SK-N-DZ (cell line): ENCODE data around the gene GRID1.
"Not testable (repeated sequence)": the region's sequence is repeated elsewhere in the genome, so short reads cannot be mapped to it uniquely, and the experiment has no call there.

Source experiments
- DNase-seq: peaks from one replicate; pipeline ENCODE4 v3.0.0-alpha.2; 2015; ENCODE audit warnings: low spot score

The GRID1 gene

DNA sequence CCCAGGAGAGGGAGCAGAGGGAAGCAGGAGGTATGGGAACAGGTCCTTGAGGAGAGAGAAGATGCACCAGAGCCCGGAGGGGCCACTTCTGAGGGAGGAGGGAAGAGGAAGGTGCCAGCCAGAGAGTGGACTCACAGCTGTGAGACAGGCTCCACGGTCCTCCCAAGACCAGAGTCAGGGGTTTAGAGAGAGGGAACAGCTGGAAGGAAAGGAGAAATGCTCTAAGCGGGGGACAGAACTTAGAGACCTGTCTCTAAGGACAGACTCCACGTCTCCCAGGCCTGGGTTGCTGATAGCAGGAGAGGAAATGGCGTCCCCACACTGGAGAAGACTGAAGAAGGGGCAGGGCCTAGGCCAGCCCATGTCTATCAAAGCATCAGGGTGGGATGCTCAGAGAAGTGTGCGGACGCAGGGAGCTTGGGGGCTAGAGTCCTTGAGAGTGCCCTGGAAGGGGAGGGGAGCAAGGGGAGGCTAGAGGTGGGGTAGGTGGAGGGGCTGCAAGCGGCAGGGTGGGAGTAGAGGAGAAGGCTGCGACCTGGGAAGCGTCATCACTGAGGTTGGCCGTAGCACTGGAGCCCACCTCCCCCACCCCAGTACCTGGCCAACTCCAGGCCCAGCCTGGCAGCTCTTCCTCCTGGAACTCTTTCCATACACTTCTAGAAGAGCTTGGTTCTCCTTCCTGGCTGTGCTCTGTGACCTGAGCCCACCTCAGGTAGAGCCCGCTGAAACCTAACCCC, 25.6 kb upstream of the GRID1 start:
- DNase-seq, result no peak

DNA sequence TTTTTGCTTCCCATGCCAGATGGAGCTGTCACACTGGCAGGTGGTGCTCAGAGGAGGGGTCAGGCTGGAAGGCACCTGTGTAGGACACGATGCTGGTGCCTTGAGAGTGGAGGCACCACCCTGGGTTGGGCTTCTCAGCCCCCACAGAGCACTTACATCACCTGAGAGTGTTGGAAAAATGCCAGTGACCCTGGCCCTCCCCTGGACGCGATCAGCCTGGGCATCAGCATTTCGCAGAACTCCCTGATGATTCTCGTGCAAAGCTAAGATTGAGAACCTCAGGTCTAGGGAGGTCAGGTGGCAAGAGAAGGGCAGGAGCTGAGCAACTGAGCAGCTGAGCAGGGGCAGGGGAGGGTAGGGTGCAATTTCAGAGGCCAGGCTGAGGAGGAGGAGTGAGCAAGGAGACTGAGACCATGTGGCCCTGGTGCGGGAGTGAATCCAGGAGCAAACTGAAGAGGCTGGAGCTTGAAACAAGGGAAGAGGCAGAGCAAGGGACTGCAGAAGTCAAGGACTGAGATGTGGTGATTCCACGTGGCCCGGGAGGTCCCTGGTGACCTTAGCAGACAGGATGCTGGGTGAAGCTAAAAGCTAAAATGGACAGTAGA, 24.7 kb upstream of the GRID1 start:
- DNase-seq, result no peak

DNA sequence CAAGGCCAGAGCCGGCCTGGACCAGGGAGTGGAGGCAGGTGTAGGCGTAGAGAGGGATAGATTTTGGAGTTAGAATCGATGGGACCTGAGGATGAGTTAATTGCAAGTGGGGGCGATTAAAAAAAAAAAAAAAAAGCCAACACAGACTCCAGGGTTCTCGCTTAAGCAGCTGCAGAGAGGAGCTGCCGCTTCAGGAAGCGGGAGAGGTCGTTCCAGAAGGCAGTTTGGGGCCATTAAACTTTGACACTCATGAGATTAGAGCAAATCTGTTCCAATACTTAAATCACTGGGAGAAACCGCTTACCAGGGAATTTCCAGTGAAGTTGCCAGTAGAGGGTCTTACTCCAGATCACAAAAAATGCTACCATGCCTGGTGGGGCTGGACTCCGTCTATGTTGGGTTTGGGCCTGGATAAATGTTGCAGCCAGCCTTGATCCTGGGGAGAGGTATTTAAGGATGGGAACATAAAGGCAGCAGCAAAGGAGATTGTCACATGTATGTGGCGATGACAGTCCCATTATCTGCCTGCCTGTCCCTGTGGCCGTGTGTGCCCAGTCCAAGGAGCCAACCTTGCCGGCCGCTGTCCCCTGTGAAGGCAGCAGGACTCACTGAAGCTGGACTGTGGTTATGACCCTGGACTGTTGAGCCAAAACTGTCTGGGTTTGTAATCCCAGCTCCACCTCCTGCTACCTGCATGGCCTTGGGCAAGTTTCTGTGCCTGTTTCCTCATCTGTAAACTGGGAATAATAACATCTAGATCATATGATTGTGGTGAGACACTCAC, 23.9 kb upstream of the GRID1 start:
- no peak for DNase-seq

DNA sequence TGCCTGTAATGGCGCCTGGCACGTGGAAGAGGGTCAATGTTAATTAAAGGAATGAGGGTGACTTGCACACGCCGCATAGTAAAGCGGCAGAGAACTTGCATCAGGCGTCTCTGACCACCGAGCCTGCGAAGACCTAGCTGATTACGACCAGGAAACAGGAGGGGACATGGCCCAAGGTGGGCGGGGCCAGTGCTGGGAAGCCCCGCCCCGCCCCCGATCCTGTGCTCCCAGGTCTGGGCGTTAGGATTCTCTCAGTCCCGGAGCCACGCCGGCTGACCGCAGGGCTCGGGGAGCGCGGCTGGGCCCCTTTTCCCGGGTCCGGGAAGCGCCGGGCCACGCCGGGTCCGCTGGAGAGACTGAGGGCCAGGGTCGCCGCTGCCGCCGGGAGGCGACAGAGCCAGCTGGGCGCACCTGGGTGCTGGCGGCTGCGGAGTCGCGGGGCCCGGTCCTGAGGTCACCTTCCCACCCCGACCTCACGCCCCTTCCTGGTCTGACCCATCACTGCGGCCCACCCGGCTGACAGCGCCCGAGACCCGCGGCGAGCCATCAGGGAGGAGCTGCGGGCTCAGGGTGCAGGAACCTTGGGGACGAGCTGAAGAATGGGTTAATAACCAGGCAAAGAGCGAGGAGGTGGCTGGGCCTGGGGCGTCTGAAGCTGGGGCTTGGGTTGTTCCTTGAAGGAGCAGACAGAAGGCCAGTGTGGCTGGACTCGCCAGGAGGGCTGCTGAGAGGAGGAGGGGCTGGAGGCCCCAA, 23.0 kb upstream of the GRID1 start:
- DNase-seq, result no peak

DNA sequence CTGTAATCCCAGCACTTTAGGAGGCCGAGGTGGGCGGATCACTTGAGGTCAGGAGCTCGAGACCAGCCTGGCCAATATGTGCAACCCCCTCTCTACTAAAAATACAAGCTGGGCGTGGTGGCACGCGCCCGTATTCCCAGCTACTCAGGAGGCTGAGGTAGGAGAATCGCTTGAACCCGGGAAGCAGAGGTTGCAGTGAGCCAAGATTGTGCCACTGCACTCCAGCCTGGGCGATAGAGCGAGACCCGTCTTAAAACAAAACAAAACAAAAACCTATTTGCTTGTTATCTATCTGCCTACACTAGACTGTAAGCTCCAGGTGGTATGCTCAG, 22.5 kb upstream of the GRID1 start:
- not testable (repeated sequence) for DNase-seq

DNA sequence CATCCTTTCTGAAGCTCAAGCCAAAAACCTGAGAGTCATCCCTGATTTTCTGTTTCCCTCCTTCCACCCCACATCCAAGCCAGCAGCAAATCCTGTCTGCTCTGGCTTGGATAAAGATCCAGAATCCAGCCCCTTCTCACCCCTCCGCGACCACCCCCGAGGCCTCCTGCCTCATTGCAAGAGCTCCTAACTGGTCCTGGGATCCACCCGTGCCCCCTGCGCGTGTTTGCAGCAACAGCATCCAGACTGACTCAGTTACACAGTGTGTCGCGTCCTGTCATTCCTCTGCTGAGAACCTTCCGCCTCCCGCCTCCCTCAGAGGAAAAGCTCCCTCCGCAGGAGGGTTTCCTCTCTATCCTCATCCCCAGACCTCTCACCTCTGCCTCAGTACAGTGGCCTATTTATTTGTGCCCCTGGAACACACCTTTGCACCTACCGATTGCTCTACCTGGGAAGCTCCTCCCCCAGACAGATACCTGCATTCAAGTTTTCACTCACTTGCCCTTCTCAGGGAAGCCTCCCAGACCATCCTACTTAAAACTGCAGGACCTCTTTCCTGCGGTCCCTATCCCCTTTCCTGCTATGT, 21.6 kb upstream of the GRID1 start:
- DNase-seq, result no peak

DNA sequence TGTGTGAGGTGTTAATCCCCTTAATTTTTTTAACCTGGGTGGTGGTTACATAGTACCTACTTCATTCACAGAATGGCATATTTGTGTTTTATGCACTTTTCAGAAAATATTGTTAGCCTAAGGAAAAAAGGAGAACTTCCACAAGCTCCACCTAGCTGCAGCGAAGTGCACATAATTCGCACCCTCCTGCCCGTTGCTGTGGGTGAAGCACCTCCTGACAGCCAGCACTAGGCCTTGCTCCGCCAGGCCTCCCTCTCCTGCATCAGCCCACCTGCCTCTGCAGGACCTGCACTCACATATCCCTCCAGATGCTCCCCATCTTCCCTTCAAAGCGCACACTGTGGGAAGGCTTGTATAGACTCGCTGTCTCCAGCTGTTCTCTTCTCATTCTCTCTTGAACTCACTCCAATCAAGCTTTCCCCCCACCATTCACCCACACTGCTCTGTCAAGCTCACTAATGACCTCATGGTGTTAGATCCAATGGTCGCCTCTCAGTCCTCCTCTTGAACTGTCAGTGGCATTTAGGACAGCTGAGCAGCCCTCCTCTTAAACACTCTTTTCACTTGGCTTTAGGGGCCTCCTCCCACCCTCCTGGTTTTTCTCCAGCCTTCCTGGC, 20.7 kb upstream of the GRID1 start:
- DNase-seq, result no peak

DNA sequence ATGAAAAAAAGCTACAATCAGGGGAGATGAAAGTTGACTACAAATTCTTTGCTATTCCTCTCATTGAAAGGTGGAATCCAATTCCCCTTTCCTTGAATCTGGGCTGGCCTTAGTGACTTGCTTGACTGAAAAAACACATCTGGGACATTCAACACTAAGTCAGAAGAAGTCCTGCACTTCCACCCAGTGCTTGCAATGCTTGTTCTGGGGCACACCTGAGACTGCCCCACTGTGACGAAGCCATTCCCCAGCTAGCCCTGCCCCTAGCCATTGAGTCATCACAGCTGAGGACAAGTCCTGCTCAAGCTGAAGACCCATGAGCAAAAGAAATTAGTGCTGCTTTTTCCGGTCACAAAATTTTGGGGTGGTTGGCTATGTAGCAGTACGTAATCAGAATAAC, 19.2 kb upstream of the GRID1 start:
- DNase-seq, result no peak

DNA sequence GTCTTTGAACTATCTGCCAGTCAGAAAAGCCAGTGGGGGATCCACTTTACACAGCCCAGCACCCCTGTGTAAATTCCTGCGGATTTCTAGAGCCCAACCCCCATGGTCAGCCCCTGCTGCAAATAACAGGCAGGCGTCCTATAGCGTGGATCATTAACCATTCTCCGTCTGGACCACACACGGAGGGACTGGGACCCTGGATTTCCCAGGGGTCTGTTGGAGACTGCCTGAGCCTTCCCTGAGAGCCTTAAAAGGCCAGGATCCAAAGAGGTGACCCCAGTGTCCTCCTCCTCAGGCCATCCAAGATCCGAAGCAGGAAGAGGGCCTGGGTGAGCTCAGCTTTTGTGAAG, 11.2 kb upstream of the GRID1 start:
- DNase-seq, result no peak

DNA sequence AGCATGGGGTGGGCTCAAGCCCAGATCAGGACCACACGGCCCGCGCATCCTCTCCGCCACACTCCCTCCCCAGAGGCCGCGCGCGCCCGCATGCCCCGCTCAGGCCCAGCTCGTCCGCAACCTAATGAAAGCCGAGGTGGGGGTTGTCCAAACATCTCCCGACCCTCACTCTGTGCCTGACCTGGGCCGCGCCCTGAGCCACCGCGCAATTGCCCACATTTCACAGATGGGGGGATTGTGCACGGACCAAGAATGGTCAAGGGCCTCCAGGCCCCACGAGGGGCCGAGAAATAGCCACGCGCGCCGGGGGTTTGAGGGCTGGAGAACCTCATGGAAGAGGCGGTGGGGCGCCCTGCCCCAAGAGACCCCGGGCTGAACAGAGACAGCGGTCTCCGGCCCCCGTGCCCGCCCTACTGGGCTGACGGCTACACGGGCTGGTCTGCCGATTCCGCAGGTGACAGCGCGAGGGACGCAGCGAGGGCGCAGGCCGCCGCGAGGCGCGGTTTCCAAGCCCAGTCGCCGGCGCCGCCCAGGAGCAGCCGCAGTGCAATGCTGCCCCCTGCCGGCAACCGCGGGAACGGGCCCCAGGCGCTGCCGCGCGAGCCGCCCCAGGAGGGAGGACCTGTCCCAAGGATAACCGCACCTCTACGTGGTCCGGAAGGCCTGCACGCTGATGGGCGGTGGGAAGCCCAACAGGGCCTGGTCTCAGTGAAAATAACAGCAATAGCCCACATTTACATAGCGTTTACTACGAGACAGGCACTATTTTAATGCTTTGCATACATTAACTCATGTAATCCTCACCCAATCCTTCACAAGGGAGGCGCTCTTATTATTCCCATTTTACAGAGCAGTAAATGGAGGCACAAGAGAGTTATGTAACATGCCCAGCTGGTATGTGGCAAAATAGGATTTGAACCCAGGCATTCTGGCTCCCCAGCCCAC, 10.5 kb upstream of the GRID1 start:
- DNase-seq, result peak; percentile 69

DNA sequence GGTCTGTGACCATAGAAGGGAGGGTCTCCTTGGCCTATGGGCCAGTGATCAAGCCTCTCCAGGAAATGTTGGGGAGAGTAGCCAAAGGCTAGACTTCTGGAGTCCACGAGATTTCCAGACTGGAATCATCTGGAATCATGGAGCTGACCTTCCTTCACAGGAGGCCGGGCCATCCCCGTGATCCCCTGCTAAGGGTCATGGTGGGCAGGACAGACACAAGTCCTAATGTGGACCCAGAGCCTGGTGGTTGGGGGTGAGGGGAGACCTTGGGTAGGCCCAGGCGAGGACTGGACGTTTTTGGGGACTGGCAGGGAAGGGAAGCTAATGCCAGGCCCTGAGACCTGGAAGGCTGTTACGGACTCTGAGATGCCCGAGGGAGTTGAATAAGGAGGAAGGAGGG, 9.8 kb upstream of the GRID1 start:
- no peak for DNase-seq

DNA sequence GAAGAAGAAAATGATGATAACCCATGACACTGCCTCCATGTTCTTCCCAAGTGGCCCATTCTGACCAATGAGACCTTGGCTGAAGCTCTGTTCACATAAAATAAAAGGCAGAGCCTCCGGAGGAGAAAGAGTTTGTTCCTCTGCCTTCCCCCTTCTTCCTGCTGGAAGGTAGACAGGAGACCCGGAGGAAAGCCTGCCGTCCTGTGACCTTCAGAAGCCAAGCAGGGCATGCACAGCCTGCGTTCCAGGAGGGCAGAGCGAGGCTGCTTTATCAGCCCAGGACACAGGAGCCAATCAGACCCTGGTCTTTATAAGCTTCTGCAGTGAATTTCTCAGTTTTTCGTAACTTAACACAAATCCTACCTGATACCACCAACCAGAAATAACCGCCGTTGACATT, 8.6 kb upstream of the GRID1 start:
- DNase-seq, result no peak

DNA sequence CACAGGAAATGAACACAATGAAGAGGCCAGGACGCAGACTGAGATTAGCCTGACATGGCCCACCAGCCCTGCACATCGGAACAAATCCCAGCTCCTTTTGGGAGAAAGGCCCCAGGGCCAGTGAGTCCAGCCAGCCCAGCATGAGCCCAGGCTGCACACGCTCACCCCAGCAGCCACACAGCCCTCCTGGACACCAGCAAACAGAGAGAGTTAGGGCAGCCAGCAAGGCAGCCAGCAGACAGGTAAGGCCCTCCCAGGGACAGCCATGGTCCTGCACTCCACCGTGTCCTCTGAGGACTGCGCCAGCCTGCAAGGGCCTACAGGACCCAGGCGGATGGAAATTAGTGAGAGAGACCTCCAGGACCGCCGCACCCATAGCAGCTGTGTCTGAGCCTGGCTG, 8.1 kb upstream of the GRID1 start:
- no peak for DNase-seq

DNA sequence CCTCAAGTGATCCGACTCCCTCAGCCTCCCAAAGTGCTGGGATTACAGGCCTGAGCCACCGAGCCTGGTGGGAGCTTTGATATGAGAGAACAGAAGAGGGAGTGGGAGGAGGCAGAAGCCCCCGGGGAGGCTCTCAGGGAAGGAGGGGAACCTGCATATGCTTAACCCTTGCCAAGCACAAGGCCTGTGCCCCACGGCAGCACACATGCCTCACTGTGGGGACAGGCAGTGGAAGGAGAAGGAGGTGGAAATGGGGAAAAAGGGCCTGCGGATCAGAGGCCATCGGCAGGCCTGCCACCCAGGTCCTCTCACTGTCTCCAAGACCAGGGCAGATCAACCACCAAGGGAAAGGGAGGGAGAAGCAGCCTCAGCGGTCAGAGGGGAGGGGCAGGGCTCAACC, 7.2 kb upstream of the GRID1 start:
- DNase-seq, result no peak

DNA sequence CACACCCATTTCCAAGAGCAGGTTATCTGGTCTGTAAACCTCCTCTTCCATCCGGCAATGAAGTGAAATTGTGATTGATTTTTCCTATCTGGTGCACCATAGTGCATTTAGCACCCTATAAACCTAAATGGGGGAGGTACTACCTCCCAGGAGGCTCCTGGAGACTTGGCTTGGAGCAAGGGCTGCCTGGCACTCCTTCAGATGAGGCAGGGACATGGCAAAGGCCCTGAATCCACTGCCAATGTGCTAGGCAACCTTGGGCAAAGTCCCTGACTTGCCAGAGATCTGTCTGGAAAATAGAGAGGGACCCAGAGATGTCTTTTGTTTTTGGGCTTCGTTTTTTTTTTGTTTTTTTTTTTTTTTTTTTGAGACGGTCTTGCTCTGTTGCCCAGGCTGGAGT, 6.7 kb upstream of the GRID1 start:
- DNase-seq, result no peak

DNA sequence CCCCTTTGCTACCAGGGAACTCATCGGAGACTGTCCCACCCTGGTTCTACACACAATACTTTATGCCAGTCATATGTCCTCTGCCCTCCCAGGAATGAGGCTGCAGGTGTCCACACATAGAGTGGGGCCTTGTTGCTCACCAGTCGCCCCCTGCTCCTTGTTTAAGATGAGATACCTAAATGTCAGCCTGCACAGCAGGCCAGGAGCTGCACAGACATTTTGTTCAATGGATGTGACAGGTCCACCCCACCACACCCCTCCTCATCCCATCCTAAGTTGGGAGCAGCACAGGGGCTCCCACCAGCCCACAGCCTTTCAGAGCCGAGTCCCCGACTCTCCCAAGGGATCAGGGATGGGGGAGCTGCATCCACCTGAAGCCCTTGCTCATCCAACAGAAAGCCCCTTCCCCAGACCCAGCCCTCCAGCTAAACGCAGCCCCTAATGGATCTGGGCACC, 6.2 kb upstream of the GRID1 start:
- no peak for DNase-seq

DNA sequence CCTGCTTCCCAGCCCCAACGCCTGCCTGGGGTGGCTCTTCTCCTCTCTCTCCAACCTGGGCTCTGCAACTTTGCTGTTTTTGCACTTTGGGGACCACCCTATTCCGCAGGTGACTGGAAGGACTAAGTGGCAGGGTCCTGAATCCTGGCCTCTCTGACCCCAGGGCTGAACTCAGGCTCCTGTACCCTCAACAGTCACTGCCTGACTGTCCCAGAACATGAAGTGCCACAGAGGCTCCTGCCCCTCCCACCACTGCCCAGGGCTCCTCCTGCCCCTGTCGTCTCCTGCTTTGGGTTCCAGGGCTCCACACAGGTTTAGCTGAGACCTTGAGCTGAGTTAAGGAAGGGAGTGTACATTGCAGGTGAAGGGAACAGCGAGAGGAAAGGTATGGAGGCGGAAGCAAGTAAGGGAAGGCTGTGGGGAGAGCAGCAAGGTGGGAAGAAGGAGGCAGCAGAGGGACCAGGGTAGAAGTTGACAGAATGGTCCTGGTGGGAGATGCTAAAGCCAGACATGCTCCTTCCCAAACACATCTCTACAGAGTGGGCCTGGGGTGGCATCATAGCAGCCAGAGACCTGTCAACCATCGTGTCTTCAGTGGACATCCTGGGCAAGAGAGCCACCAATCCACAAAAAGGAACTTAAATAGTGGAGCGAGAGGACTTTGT, 5.7 kb upstream of the GRID1 start:
- no peak for DNase-seq

DNA sequence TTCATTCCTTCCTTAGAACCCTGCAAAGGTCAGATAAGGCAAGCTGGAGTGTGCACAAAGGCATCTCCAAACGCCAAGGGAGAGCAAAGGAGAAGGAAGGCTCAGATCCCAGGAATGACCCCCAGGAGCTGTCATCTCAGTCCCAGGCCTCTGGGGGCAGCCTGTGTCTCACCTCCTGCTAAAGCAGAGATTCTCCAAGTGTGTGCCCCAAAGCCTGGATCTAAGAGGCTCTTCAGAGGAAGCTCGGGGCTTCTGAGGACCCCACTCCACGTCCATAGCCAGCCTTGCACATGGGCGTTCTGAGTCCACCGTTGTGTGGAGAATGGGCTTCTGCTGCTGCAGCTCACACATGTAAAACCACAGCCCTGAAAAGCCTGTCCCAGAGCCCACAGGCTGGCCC, 5.1 kb upstream of the GRID1 start:
- peak; percentile 53 for DNase-seq

DNA sequence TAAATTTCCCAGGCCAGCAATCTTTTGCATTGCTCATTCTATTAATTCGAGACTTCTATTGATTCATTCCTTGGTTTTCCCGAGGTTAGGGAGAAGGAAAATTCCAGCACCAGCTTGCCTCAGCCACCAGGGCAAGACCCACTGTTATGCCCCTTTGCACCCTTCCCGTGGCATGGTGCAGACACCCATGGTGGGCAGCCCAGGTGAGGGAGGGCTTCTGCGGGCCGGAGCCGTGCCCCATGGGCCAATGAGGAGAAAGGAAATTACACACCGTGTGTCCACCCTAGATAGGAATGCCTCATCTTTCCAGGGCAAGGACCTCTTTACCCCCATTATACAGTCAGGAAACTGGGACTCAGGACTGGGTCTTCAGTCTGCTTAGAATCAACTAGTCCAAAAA, 4.5 kb upstream of the GRID1 start:
- DNase-seq, result no peak
